RWPE1 (cell line): ENCODE results near the gene VGLL3.
A peak's percentile ranks its signal among the peaks of the same experiment; 100 is the strongest.

Experiments used
- CTCF ChIA-PET: fragments of 350-600 bp; sonication (Branson Sonifier 250); formaldehyde crosslinking; extraction: SDS; loops from one replicate; lab custom pipeline; 2021; lab: Yijun Ruan, JAX
- POLR2A ChIA-PET: fragments of 400-600 bp; formaldehyde crosslinking; extraction: SDS; loops from one replicate; lab custom pipeline; 2020; ENCODE audit warnings: antibody characterized with exemption; ENCODE audit not compliant: low non-redundant PET; lab: Yijun Ruan, JAX
- DNase-seq: peaks from one replicate; pipeline ENCODE4 v3.0.0; 2012; ENCODE audit warnings: low spot score
- H3K27ac ChIP-seq: fragments of 450-650 bp; 2 replicates; pipeline ENCODE4 v1.5.1; 2017
- CTCF ChIP-seq: fragments of 450-650 bp; conservative IDR thresholded peaks from 2 replicates; pipeline ENCODE4 v1.5.1; 2017; ENCODE audit warnings: low read depth, mild to moderate bottlenecking

Gene VGLL3

GRCh38 chr3:86990012-86990733 lies 776 bp downstream of the VGLL3 start:
- POLR2A ChIA-PET: no interaction called here
- DNase-seq: peak; percentile 32
- H3K27ac ChIP-seq: no peak overlapping the region
- CTCF ChIA-PET: interaction anchor here (0.6 kb wide), 1 partner anchor 13 kb away, joined by 3 read pairs; no protein-coding TSS in a partner anchor
- TF ChIP-seq CTCF: no peak

- ChIA-PET POLR2A (no interaction called here), CTCF (interaction anchor here (0.7 kb wide), 1 partner anchor 1582 kb away, joined by 3 read pairs; no protein-coding TSS in a partner anchor)
Measured at GRCh38 chr3:86989611-86990010, 1.3 kb downstream of the VGLL3 start.

GRCh38 chr3:86989006-86989405 lies 1.9 kb downstream of the VGLL3 start:
- no peak overlapping the region for H3K27ac ChIP-seq
- CTCF ChIA-PET: interaction anchor here (0.7 kb wide), 1 partner anchor 1583 kb away, joined by 3 read pairs; no protein-coding TSS in a partner anchor
- no peak for DNase-seq
- TF ChIP-seq CTCF: no peak
- POLR2A ChIA-PET: no interaction called here

More at GRCh38 chr3:86989611-86990010, 1.3 kb downstream of the VGLL3 start:
- DNase-seq: no peak
- no peak overlapping the region for H3K27ac ChIP-seq
- TF ChIP-seq CTCF: no peak

- ChIA-PET POLR2A (no interaction called here), CTCF (no interaction called here)
- TF ChIP-seq CTCF: no peak
- H3K27ac ChIP-seq: no peak overlapping the region
- DNase-seq: peak; percentile 21
Measured at GRCh38 chr3:86988235-86988634, 2.7 kb downstream of the VGLL3 start.

GRCh38 chr3:86987421-86987715 lies 3.6 kb downstream of the VGLL3 start:
- no peak overlapping the region for H3K27ac ChIP-seq
- ChIA-PET POLR2A (no interaction called here), CTCF (no interaction called here)
- no peak for DNase-seq
- no peak for TF ChIP-seq CTCF

GRCh38 chr3:86986671-86987420 lies 4.1 kb downstream of the VGLL3 start:
- POLR2A ChIA-PET: no interaction called here
- CTCF ChIA-PET: no interaction called here
- no peak overlapping the region for H3K27ac ChIP-seq
- no peak for DNase-seq
- TF ChIP-seq CTCF: no peak
